SKM-1 treated with dmso at 0.1 percent for 144 hours (cell line): ENCODE data around the gene PIK3R4.

Source experiments
- DNase-seq: peaks from one replicate; lab custom pipeline; 2025; ENCODE audit not compliant: unreplicated experiment; lab: John Stamatoyannopoulos, UW

The PIK3R4 gene

DNA sequence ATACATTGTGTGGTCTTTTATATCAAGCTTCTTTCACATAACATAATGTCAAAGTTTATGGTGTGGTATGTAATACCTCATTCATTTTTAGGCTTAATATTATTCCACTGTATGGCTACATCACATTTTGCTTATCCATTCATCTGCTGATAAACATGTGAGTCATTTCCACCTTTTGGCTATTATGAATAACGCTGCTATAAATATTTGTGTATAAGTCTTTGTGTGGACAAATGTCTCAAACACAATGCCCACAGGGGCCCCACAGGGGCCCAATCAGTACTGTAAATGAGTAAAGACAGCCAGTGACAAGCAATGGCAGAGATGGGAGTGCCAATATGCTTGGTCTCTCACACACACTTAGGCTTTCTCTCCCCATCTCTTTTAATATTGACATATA is 54.2 kb downstream of the PIK3R4 start:
- DNase-seq, result no peak

DNA sequence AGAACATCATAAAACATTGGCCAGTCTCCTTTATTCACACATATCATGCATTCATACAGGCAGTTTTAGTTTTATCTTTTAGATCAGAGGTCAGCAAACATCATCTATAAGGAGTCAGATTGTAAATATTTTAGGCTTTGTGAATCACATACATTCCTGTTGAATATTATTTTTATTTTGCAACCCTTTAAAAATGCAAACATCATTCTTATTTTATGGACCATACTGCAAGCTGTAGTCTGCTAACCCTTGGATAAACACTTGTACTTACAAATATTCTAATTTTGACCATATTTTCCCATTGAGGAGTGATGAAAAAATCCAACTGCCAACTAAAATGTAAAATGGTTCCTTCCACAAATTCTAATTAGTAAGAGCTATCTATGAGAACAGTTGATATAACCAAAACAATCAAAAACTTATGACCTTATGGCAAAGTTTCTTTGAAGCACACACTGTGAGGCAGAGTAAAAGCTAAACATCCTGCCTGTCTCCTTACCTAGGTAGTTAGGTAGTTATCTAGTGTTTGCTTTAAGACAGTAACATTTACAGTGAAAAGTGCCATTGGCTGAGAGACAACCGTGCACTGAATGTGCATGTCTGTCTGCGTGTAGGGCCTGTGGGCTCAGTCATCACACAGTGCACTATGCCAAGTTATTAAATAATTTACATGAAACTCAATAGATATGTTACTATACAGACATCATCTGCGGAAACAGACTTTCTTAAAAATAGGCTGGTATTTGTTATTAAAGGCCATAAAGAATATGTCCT is 57.7 kb downstream of the PIK3R4 start:
- no peak for DNase-seq

DNA sequence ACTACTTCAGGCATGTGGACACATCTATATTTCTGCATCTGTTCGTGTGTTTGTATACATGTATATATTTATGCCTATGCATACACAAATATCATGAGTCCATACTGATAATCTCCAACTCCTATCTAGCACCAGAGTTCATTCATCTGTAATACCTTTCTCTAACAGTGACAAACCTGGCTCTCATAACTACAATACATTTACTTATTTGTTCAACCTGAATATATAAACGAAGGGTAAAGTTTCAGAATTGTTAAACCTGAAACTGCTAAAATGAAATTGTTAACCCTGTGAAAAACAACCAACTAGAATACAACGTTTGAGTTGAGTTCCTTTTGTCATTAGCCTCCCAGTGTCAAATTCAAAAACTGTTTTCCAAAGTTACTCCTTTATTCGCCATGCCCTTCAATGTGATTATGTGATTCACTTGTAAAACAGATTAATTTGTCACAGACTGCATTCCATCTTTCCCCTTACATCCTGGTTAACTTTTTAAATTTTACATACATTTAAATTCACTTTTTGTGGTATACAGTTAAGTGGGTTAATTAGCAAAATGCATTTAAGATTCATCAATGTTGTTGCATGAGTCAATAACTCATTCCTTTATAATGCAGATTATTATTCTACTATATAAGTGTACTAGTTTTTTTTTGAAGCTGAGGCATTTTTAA is 58.5 kb downstream of the PIK3R4 start:
- DNase-seq, result no peak

DNA sequence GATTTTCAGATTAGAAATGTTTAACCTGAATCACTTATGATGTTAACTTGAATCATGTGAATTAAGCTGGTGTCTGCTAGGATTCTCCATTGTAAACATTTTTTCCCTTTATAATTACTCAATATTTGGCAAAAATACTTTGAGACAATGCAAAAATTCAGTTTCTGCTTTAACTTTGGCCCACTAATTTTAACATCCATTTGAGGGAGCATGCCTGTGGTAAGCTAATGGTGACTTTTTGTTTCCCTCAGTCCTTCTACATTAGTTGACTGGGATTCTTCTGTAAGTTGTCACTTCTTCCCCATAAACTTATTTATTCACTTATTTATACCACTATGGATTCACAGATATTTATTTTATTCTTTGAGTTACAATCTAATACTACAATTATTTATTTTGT is 59.3 kb downstream of the PIK3R4 start:
- no peak for DNase-seq

DNA sequence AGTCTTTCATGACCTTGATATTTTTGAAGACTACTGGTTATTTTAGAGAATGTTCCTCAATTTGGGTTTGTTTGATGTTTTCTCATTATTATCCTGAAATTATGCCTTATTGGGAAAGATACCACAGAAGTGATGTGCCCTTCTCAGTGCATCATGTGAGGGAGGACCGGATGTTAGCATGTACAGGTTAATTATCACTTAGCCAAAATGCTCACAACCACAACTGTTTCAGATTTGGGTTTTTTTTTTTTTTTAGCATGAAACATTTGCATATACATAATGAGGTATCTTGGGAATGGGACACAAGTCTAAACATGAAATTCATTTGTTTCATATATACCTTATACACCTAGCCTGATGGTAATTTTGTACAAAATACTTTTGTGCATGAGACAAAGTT is 59.8 kb downstream of the PIK3R4 start:
- no peak for DNase-seq

DNA sequence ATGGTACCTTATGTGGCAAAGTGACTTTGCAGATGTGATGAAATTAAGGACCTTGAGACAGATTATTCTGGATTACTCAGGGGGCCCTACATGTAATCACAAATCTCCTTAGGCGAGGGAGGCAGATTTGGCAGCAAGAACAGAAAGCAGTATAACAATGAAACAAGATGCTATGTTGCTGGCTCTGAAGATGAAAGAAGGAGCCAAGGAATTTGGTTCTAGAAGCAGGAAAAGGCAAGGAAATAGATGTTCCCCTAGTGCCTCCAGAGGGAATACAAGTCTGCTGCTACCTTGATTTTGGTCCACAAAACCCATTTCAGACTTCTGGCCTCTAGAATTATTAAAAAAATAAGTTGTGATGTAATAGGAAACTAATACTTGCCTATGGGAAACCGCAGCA is 64.5 kb downstream of the PIK3R4 start:
- DNase-seq, result no peak

DNA sequence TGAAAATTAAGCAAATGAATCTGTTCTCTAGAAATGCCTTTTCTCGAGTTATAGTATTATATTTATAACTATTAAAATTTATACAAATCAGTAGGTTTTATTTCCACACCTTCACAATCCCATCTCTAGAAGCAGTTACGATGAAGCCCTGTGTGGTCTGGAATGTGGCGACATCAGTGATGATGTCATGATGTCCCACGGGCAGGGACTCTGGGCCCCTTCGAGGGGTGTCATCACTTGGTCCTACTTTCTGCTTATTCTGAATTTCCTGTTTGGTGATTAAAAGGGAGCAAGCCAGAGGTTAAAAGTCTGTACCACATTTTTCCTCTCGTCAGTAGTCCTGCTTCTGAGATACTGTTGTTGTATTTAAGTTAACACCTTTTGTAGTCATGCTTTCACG is 67.4 kb downstream of the PIK3R4 start:
- no peak for DNase-seq

DNA sequence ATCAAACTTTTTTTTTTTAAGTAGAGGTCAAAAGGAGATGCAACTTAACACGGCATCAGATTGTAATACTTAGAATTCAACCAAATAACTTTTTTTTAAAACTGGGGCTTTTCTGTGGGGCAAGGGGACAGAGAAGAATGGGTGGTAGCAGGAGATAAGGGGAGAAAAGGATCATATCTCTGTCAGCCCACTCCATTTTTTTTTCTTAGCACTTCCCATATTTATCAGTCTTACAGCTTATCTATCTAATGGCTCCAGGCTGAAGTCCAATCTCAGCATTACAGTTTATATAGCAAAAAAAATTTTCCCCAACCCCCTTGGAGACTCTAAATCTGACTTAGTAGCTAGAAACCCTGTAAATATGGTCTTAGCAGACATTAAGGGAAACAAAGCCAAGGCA is 69.3 kb downstream of the PIK3R4 start:
- no peak for DNase-seq

DNA sequence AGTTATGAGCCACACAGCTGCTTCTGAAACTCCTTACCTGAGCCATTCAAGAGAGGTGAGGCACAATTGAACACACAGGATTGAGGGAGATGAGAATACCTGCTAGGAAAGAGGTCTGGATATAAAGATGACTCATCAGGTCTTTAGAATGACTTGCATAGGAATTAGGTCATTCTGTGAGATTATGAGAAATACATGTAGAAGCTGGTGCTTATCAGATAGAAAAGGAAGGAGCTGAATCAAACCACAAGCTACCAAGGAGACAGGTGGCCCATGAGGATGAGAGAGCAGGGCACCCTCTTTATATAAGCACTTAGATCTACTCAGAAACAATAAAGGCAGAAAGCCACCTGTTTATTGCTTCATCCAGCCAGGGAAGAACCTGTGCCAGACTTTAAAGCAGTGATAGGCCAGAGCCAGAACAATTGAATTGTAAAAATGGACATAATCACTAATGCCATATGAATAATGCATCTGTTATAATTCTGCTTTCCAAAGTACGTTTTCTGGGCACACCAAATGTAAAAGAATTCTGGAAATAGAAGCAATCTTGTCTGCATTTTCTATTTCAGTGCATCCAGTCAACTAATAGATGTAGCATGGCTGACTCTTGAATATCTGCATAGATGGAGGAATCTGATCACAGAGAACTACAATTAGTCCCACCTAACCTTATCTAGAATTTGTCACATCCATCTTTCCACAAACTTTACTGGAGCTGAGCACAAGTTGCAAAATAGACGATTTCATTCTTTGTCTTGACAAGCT is 74.9 kb downstream of the PIK3R4 start:
- DNase-seq, result no peak

DNA sequence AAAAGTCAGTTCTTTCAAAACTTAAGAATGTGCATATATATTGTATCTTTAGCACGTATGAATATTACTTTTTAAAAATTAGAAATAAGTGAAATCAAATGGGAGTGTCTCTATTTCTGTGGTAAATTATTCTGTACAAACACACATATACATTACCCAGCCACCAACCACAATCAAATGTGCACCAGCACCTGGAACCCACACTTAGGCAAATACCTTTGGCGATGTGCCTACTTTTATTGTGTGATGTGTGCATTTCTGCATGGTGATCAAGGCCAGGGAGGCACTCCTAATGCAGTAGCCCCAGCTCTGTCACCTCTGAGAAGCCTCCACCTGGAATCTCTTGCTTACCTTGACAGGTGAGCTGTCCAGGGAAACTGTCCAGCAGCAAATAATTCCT is 76.9 kb downstream of the PIK3R4 start:
- no peak for DNase-seq

DNA sequence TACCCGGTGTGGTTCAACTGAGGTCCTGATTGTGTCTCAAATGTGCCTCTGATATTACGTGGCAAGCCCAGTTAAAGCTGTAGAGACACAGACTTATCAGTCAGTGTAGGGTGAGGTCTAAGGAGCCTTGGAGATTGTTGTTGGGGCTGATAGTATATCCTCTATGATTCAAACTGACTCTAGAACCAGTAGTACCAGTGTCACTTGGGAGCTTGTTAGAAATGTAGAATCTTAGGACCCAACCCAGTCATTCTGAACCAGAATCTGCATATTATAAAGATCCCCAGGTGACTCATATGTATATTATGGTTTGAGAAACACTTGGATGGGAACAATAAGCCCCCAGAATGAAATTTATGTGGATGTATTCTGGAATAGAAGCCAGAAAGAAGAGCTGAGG is 83.5 kb downstream of the PIK3R4 start:
- DNase-seq, result no peak

DNA sequence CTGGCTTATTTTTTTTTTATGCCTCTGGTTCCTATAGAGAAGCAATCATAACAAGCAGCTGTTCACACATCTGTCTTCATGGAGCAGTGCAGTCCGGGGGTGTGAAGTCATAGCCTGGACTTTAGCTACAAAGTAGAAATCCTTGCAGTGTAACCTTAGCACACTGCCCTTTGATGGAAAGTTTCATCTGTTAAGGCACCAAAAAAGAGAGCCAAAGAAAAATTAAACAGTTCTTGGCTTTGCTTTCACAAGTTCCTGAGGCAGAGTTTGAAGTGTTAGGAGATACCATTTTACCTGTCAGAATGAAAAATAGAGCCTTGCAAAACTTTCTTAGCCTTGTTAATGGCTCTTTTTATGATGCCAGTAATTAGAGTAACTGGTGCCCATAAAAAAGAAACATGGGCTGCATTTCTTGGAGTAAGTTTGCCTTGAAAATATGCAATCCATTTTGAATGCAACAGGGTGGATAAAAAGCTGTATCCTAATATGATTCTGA is 84.1 kb downstream of the PIK3R4 start:
- DNase-seq, result no peak

DNA sequence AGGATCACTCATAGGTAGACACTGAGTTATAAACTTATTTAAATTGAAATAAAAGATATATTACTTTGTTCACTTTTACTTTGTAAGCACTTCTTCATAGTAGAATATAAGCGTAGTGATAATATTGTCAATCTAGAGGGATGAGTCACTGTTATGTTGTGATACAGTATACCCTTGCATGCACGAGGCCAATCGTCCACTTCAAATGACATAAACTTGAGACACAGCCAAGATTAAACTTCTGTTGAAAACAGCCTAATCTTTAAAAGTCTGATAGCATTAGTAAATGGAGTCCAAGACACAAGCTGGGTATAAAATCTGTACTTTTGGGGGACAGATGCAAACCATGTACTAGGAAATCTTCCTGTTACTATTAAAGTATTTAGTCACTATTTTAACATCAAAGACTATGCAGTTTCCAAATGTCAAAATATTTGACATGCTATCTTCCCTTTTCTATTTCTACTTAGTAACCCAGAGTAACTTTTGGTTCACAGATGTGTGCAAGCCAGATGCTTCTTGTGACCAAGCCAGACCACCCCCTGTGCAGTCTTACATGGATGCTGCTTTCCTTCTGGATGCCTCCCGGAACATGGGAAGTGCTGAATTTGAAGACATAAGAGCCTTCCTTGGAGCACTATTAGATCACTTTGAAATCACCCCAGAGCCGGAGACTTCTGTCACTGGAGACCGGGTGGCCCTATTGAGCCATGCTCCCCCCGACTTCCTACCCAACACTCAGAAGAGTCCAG is 85.3 kb downstream of the PIK3R4 start:
- no peak for DNase-seq

DNA sequence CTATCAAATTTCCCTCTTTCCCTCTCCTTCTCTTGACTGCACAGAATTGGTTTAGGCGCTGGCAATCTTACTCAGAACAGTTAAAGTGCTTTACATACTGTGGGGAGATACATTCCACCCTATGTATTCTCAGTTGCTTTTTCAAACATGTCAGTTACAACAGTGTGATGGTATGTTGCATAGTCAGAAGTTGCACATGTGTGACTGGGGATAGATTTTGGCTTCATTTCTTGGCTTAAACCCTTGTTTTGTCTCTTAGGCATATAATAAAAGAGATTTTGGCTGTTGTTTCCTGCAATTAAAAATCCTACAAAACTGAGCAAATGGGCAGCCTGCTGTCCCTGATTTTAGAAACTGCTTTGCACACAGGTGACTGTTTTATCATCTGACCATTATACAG is 86.7 kb downstream of the PIK3R4 start:
- no peak for DNase-seq

DNA sequence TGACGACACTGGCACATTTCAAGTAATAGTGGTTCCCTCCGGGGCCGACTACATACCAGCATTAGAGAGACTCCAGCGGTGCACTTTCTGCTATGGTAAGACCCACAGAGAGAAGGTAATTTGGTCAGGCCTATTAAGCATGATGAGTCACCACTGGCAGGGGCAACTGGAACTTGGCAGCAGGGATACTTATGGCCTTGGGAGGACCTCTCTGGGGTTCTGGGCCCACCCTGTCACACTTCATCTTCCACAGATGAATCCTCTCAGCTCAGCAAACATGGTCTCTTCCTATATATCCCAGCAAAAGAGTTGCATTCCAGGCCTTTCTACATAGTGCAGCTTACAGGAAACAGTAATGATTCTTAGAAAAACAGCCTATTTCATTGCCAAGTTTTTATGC is 88.0 kb downstream of the PIK3R4 start:
- no peak for DNase-seq

DNA sequence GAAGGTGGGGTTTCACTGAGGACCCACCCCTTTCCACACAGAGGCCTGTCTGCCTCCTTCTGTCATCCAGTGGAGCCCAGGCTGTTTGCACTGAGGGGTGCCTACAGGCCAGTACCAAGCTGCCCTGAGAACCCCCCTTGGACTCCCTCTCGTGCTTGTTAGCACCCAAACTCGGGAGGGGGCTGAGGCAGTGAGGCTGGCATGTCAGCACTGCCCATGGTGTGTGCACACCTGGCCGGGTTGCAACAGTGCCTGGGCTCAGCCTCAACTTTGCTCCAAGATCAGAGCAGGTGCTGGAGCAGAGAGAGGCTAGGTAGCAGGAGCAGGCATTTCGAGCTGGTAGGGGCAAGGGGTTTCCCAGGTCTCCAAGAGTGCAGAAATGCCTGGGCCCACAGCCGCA is 90.0 kb downstream of the PIK3R4 start:
- DNase-seq, result no peak

DNA sequence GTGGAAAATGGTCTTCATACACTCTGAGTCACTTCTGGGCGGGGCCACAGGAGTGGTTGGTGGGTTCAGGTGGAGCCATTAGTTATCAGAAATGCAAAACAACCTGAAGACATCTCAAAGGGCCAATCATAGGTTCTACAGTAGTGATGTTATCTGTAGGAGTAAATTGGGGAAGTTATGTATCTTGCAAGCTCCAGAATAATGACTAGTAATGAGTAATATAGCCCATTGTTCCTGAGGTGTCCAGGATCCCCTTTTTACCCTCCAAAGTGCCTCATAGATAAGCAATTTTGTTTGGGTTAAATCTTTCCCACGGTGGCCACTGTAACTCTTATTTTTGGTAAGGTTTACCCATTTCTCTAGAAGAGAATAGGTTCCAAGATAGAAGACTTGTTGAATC is 91.7 kb downstream of the PIK3R4 start:
- DNase-seq, result no peak

DNA sequence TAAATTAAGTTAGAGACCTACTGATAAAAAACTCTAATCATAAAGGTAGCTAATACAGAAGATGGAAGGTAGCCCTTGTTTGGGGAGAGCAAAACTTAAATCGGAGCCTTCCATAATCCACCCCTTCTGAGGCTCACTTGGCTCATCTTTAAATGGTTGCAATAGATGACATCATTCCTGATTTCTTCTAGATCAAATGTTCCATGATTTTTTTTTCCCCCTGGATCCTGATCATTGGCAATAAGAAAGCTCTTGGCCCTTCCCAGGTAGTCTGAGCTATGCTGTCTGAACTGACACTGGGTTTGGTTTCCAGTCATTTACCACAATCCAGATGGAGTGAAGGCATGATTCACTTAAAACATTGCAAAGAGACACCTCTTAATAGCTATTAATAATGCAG is 92.5 kb downstream of the PIK3R4 start:
- no peak for DNase-seq

DNA sequence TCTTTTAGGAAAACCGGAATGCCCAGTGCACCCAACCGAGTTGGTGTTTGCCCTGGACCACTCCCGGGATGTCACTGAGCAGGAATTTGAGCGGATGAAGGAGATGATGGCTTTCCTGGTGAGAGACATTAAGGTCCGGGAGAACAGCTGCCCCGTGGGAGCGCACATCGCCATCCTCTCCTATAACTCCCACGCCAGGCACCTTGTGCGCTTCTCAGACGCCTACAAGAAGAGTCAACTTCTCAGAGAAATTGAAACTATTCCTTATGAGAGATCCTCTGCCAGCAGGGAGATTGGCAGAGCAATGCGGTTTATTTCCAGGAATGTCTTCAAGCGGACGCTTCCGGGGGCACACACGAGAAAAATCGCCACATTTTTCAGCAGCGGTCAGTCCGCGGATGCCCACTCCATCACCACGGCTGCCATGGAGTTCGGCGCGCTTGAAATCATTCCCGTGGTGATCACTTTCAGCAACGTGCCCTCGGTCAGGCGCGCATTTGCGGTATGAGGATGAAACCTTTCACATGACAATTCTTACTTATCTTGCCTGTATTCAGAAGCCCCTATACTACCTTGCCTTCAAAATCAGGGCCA is 97.5 kb downstream of the PIK3R4 start:
- no peak for DNase-seq

DNA sequence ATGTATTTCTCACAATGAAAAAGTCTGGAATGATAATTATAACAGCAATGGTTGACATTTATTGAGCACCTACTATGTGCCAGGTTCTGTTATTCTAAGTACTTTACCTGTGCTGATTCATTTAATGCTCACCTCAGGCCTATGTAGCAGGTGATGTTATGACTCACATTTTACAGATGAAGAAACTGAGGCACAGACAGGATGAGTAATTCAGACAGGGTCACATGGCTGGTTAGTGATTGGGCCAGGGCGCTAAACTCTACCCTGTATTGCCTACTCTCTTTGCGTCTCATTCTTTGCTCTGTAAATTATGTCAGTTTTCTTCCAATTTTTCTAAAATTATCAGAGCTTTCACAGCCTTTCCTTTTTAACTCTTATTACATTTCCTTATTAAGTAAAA is 98.3 kb downstream of the PIK3R4 start:
- DNase-seq, result no peak

DNA sequence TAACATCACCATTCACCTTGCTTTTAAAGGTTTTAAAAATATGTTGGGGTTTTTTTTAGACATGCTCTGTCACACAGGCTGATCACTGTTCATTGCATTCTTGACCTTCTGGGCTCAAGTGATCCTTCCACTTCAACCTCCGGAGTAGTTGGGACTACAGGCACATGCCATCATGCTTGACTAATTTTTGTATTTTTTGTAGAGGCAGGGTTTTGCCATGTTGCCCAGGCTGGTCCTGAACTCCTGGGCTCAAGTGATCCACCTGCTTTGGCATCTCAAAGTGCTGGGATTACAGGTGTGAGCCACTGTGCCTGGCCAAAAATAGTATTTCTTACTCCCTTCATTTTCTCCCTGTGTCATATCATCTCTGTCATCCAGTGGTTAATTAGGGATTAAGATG is 101.4 kb downstream of the PIK3R4 start:
- DNase-seq, result no peak
